ENCODE measurements around the gene MAPT.

Gene MAPT

DNA sequence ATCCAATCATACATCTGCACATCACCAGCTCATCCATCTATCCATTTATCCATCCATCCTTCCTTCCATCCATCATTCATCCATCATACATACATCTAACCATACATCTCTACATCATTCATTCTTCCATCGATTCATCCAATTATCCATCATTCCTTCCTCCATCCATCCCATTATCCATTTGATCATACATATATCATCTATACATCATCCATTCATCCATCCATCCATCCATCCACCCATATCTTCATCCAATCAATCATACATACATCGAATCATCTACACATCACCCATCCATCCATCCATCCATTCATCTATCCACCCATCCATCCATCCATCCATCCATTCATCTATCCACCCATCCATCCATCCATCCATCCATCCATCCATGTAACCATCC lies 75.4 kb downstream of the MAPT start:
- Histone ChIP-seq H3K4me1 (ENCODE audit: control insufficient read depth, low read depth, low read length) (no peaks in the 10 kb centered on the region), H3K4me3 (ENCODE audit: low read length) (no peak overlapping the region), H3K9ac (ENCODE audit: low read length) (no peak overlapping the region), H3K27ac (ENCODE audit: low read length) (no peak overlapping the region), H3K9me3 (ENCODE audit: control insufficient read depth, low read depth, low read length) (no peaks in the 10 kb centered on the region), H3K36me3 (ENCODE audit: control insufficient read depth, low read depth, low read length) (no peaks in the 10 kb centered on the region), H3K27me3 (ENCODE audit: control insufficient read depth, insufficient read depth, low read length) (no peaks in the 10 kb centered on the region)

DNA sequence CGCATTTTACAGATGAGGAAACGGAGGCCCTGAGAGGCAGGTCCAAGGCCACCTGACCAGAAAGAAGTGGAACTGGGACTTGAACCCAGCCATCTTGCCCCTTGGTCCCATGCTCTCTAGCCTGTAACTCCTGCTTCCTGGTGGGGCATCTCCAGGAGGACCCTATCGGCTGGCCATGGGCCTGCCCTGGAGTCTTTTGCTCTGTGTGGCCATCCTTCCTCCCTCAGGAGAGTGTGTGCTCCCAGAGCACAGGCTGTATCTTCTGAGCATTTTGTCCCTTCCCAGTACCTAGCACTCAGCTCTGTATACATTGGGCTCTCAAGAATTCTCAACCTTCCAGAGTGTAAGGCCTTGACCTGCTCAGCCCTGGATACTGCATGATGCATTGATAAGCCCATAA lies 76.3 kb downstream of the MAPT start:
- Histone ChIP-seq H3K27me3 (ENCODE audit: control insufficient read depth, insufficient read depth, low read length) (no peaks in the 10 kb centered on the region), H3K27ac (ENCODE audit: low read length) (no peak overlapping the region), H3K9me3 (ENCODE audit: control insufficient read depth, low read depth, low read length) (no peaks in the 10 kb centered on the region), H3K4me3 (ENCODE audit: low read length) (no peak overlapping the region), H3K4me1 (ENCODE audit: control insufficient read depth, low read depth, low read length) (no peaks in the 10 kb centered on the region), H3K36me3 (ENCODE audit: control insufficient read depth, low read depth, low read length) (no peaks in the 10 kb centered on the region), H3K9ac (ENCODE audit: low read length) (no peak overlapping the region)

DNA sequence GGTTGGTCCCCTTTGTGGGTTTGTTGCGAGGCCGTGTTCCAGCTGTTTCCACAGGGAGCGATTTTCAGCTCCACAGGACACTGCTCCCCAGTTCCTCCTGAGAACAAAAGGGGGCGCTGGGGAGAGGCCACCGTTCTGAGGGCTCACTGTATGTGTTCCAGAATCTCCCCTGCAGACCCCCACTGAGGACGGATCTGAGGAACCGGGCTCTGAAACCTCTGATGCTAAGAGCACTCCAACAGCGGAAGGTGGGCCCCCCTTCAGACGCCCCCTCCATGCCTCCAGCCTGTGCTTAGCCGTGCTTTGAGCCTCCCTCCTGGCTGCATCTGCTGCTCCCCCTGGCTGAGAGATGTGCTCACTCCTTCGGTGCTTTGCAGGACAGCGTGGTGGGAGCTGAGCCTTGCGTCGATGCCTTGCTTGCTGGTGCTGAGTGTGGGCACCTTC lies 77.4 kb downstream of the MAPT start:
- Histone ChIP-seq H3K9me3 (ENCODE audit: control insufficient read depth, low read depth, low read length) (no peaks in the 10 kb centered on the region), H3K9ac (ENCODE audit: low read length) (no peak overlapping the region), H3K4me3 (ENCODE audit: low read length) (no peak overlapping the region), H3K27ac (ENCODE audit: low read length) (no peak overlapping the region), H3K27me3 (ENCODE audit: control insufficient read depth, insufficient read depth, low read length) (no peaks in the 10 kb centered on the region), H3K4me1 (ENCODE audit: control insufficient read depth, low read depth, low read length) (no peaks in the 10 kb centered on the region), H3K36me3 (ENCODE audit: control insufficient read depth, low read depth, low read length) (no peaks in the 10 kb centered on the region)

DNA sequence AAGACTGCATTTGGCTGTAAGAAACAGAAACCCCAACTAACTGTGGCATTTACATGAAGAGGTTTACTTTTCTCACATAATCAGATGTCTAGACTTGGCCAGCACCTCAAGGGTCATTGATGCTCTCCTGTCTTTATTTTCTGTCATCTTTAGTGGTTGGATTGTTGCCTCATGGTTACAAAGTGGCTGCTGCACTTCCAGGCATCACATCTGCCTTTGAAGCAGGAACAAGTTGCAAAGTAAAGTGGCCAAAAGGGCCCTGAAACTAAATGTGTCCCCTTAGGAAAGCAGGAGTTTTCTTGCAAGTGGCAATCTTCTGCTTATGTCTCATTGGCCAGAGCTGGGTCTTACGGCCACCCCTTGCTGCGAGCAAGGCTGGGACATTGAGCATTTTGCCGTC lies 78.2 kb downstream of the MAPT start:
- Histone ChIP-seq H3K27me3 (ENCODE audit: control insufficient read depth, insufficient read depth, low read length) (no peaks in the 10 kb centered on the region), H3K4me1 (ENCODE audit: control insufficient read depth, low read depth, low read length) (no peaks in the 10 kb centered on the region), H3K27ac (ENCODE audit: low read length) (no peak overlapping the region), H3K4me3 (ENCODE audit: low read length) (no peak overlapping the region), H3K9ac (ENCODE audit: low read length) (no peak overlapping the region), H3K36me3 (ENCODE audit: control insufficient read depth, low read depth, low read length) (no peaks in the 10 kb centered on the region), H3K9me3 (ENCODE audit: control insufficient read depth, low read depth, low read length) (no peaks in the 10 kb centered on the region)

DNA sequence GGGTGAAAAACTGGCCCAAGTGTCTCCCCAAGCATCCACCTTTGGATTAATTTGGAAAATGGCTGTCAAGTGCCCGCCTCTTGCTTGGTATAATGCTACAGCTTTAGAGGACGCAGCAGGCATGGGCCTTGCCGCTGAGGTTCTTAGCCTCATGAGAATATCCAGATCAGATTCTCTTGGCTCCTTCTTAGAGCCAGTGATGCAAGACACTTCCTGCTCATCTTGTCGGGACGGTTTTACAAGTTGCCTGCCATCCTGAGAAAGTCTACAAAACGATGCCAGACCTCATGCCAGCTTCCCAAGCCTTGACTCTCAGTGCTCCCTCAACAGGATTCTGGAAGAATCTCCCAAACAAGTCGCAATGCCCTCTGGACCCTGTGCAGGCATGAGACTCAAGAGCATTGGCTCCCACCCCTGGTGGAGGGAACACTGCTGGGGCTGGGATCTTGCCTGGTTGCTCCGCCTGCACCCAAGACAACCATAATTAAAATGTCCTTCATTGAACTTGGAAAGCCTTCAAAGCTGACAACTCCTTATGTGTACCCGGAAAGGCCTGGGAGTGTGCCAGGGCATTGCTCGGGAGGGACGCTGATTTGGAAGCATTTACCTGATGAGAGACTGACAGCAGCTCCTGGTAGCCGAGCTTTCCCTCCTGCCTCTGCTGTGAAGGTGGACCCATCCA lies 78.9 kb downstream of the MAPT start:
- Histone ChIP-seq H3K27ac (ENCODE audit: low read length) (no peak overlapping the region), H3K4me3 (ENCODE audit: low read length) (no peak overlapping the region), H3K27me3 (ENCODE audit: control insufficient read depth, insufficient read depth, low read length) (no peaks in the 10 kb centered on the region), H3K4me1 (ENCODE audit: control insufficient read depth, low read depth, low read length) (no peaks in the 10 kb centered on the region), H3K36me3 (ENCODE audit: control insufficient read depth, low read depth, low read length) (no peaks in the 10 kb centered on the region), H3K9ac (ENCODE audit: low read length) (no peak overlapping the region), H3K9me3 (ENCODE audit: control insufficient read depth, low read depth, low read length) (no peaks in the 10 kb centered on the region)

DNA sequence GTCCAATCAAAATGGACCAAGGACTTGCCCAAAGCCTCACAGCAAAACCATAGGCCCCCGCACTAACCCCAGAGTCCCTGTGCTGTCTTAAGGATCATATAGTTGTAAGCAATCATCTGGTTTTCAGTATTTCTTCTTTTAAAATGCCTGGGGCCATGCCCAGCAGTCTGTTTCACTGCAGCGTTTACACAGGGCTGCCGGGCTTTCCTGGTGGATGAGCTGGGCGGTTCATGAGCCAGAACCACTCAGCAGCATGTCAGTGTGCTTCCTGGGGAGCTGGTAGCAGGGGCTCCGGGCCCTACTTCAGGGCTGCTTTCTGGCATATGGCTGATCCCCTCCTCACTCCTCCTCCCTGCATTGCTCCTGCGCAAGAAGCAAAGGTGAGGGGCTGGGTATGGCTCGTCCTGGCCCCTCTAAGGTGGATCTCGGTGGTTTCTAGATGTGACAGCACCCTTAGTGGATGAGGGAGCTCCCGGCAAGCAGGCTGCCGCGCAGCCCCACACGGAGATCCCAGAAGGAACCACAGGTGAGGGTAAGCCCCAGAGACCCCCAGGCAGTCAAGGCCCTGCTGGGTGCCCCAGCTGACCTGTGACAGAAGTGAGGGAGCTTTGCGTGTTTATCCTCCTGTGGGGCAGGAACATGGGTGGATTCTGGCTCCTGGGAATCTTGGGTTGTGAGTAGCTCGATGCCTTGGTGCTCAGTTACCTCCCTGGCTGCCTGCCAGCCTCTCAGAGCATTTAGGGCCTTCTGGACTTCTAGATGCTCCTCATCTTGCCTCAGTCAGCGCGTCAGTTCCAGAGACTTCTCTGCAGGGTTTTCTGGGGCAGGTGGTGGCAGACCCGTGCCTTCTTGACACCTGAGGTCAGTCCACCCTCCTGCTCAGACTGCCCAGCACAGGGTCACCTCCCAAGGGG lies 79.8 kb downstream of the MAPT start:
- no peaks in the 10 kb centered on the region for H3K36me3 ChIP-seq (ENCODE audit: control insufficient read depth, low read depth, low read length)
- no peak overlapping the region for H3K27ac ChIP-seq (ENCODE audit: low read length)
- no peak overlapping the region for H3K4me3 ChIP-seq (ENCODE audit: low read length)
- H3K9ac ChIP-seq (ENCODE audit: low read length): no peak overlapping the region
- H3K27me3 ChIP-seq (ENCODE audit: control insufficient read depth, insufficient read depth, low read length): no peaks in the 10 kb centered on the region
- no peaks in the 10 kb centered on the region for H3K4me1 ChIP-seq (ENCODE audit: control insufficient read depth, low read depth, low read length)
- no peaks in the 10 kb centered on the region for H3K9me3 ChIP-seq (ENCODE audit: control insufficient read depth, low read depth, low read length)

DNA sequence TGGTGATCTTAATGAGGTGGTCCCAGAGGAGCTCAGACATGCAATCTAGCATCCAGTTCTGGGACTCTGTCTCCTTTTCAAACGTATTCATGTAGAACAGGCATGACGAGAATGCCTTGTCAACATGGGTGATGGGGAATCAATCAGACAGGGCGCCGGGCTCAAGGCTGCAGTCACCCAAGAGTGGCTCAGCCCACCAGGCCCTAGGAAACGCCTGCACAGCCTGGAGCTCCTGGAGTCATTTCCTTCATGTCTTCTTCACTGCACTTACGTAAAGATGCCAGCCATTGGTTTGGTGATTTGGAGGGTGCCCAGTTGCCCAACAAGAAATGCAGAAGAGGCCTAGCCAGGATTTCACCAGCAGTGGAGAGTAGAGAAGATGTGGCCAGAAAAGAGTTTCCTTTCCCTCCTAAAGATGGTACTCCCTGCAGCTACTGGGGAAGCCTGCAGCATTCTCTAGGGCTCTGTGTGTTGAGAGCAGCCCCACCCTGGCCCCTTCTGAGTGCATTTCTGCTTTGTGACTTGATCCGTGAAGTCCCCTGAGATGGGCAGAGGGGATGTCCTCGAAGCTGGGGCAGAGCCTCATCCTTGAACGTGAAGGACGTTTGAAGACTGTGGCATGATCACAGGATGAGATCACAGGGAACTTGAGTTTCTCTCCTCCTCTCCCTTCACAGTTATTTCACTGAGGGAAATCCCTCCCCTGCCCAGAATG lies 80.7 kb downstream of the MAPT start:
- no peak overlapping the region for H3K4me3 ChIP-seq (ENCODE audit: low read length)
- H3K4me1 ChIP-seq (ENCODE audit: control insufficient read depth, low read depth, low read length): no peaks in the 10 kb centered on the region
- H3K36me3 ChIP-seq (ENCODE audit: control insufficient read depth, low read depth, low read length): no peaks in the 10 kb centered on the region

DNA sequence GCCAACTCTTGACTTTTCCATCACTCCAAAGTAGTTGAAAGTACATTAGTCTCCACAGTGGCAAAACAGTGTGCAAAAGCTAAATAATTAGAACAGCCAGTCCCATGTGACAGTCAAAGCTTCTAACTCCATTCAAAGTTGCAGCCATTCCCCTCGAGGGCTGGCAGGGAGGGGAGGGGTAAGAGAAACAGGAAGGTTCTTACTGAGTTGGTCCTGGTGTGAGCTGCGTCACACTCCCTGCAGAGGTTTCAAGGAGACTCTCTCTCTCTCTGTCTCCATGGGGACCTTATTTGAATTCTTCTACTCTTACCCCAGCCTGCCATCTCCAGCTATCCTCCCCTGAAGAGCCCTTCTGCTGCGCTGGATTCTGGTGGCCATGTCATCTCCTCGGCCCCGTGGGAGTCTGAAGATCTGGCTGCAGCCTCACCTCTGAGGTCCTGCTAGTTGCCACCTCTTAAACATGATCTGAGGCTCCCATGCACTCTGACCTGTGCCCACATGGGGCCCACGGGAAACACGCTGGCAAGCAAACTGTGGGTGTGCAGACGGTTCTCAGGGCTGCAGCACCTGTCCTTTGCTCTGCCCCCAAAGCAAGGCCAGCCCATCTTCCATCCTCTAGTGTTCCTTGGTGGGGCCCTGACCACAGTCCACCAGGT lies 81.4 kb downstream of the MAPT start:
- no peak overlapping the region for H3K4me3 ChIP-seq (ENCODE audit: low read length)
- no peaks in the 10 kb centered on the region for H3K36me3 ChIP-seq (ENCODE audit: control insufficient read depth, low read depth, low read length)
- H3K27ac ChIP-seq (ENCODE audit: low read length): no peak overlapping the region
- no peaks in the 10 kb centered on the region for H3K9me3 ChIP-seq (ENCODE audit: control insufficient read depth, low read depth, low read length)
- no peaks in the 10 kb centered on the region for H3K27me3 ChIP-seq (ENCODE audit: control insufficient read depth, insufficient read depth, low read length)
- H3K9ac ChIP-seq (ENCODE audit: low read length): no peak overlapping the region
- no peaks in the 10 kb centered on the region for H3K4me1 ChIP-seq (ENCODE audit: control insufficient read depth, low read depth, low read length)

More for the DNA sequence above, 80.7 kb downstream of the MAPT start:
- no peaks in the 10 kb centered on the region for H3K27me3 ChIP-seq (ENCODE audit: control insufficient read depth, insufficient read depth, low read length)
- no peaks in the 10 kb centered on the region for H3K9me3 ChIP-seq (ENCODE audit: control insufficient read depth, low read depth, low read length)
- H3K9ac ChIP-seq (ENCODE audit: low read length): no peak overlapping the region
- no peak overlapping the region for H3K27ac ChIP-seq (ENCODE audit: low read length)

DNA sequence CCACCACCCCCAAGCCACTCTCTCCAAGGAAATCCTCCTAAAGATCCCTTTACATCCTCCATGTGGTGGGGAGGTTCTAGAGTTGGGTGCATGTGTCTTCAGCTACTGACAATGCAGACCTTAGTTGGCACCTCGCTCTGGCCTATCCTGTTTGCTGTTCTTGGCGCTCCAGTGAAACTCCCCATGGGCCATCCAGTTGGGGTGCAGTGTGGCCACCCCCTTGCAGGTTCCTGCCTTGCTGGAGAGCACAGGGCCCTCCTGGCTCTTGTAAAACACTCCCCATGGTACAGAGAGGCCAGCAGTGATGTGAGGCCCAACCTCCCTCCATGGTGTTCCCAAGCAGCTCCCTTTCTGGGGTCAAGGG lies 82.0 kb downstream of the MAPT start:
- H3K4me1 ChIP-seq (ENCODE audit: control insufficient read depth, low read depth, low read length): no peaks in the 10 kb centered on the region
- no peak overlapping the region for H3K9ac ChIP-seq (ENCODE audit: low read length)
- H3K4me3 ChIP-seq (ENCODE audit: low read length): no peak overlapping the region
- H3K27ac ChIP-seq (ENCODE audit: low read length): no peak overlapping the region
- H3K36me3 ChIP-seq (ENCODE audit: control insufficient read depth, low read depth, low read length): no peaks in the 10 kb centered on the region
- H3K9me3 ChIP-seq (ENCODE audit: control insufficient read depth, low read depth, low read length): no peaks in the 10 kb centered on the region
- no peaks in the 10 kb centered on the region for H3K27me3 ChIP-seq (ENCODE audit: control insufficient read depth, insufficient read depth, low read length)

DNA sequence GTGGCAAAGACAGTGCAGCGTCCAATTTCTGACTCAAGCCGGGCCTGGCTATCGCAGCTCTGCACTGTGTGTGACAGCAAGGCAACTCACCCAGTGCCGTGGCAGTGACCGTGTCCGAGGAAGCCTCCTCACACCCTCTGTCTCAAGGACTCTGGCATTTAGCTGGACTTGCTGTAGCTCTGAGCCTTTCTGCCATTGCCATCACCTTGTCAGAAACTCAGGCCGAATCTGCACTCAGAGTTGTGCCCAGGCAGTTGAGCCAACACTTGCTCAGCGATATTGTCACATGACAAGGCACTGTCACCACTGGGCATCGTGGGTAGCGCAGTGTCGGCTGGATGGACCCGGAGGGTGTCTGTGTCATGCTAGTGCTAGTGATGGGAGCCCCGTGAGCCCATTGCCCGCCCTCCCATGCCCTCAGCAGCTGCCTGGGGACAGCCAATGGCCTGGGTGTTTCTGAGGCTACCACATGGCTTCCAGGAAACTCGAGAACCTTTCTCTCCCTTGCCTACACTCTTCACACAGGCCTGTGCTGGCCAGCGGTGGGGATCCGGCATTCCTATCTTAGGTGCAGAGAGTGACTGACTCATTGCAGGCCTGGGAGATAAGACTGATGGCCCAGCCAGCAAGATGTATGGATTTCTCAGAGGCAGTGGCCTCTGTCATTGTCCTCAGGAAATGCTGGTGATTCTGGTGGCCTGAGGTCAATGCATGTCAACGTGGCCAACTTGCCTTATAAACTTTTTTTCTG lies 82.6 kb downstream of the MAPT start:
- no peaks in the 10 kb centered on the region for H3K9me3 ChIP-seq (ENCODE audit: control insufficient read depth, low read depth, low read length)
- H3K4me3 ChIP-seq (ENCODE audit: low read length): no peak overlapping the region
- no peak overlapping the region for H3K9ac ChIP-seq (ENCODE audit: low read length)
- H3K27me3 ChIP-seq (ENCODE audit: control insufficient read depth, insufficient read depth, low read length): no peaks in the 10 kb centered on the region
- H3K36me3 ChIP-seq (ENCODE audit: control insufficient read depth, low read depth, low read length): no peaks in the 10 kb centered on the region
- no peak overlapping the region for H3K27ac ChIP-seq (ENCODE audit: low read length)
- H3K4me1 ChIP-seq (ENCODE audit: control insufficient read depth, low read depth, low read length): no peaks in the 10 kb centered on the region

DNA sequence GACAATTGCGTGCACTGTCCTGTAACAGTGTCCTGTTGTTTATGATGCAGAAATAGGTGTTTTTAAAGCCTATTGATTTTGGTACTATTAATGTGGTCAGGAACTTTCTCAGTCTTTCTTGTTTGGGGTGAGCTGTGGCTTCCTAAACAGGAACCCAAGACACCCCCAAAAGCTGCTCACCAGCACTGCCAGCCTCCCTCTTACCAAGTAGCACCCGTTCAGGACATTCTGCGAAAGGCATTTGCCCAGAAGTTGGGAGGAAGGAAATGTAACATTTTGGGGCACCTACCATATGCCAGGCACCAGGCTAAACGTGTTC lies 83.1 kb downstream of the MAPT start:
- Histone ChIP-seq H3K9ac (ENCODE audit: low read length) (no peak overlapping the region), H3K4me1 (ENCODE audit: control insufficient read depth, low read depth, low read length) (no peaks in the 10 kb centered on the region), H3K27me3 (ENCODE audit: control insufficient read depth, insufficient read depth, low read length) (no peaks in the 10 kb centered on the region), H3K9me3 (ENCODE audit: control insufficient read depth, low read depth, low read length) (no peaks in the 10 kb centered on the region), H3K27ac (ENCODE audit: low read length) (no peak overlapping the region), H3K4me3 (ENCODE audit: low read length) (no peak overlapping the region), H3K36me3 (ENCODE audit: control insufficient read depth, low read depth, low read length) (no peaks in the 10 kb centered on the region)
